ENCODE data around the gene CCL16. TPM values are rescaled to one million over a fixed set of nuclear protein-coding genes. Genes with fewer than 3 reads are reported as not detected.
A peak's percentile ranks its signal among the peaks of the same experiment; 100 is the strongest.

Gene CCL16
- total RNA-seq, 4 donors from 2014 or later, result 0.95 TPM; not detected in 3

DNA sequence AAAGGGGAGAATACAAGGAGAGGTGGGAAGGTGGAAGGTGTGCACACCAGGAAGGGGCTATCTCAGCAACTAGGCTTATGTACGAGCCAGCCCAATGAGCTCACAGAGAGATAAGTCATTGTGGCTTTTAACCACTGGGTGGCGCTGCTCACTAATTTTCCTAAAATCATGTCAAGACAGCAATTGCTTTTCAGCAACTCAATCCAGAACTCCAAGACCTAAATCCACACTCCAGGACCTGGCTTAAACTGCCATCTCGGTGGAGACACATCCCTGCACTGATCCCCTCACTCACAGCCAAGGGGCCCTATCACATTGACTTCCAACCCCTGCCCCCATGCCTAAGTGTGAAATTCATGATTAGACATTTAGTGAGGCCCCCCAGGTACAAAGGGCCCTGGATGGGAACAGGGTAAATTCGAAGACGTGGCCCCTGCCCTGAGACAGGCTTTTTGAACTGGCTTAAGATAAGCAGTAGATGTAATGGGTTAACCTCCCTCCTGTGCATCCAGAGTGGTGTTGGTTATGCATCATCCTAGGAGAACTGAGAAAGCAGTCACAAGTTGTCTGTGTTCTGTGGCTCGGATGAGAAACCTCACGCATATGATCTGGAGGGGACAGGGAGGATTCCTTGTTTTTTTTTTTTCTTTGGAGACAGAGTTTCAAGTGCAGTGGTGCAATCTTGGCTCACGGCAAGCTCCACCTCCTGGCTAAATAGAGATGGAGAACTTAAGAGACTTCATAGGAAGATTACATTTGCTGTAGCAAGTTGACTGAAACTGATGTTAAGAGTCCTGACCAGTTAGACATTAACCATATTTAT is 11.5 kb downstream of the CCL16 start:
- no peak overlapping the region for H3K4me3 ChIP-seq
- H3K4me1 ChIP-seq, result peaks cover 0 to 13% (median 6%) of the 10 kb centered on the region in 3 donors
- H3K27ac ChIP-seq, result no peak overlapping the region
- 34 to 38% methylated on average over 7 to 8 of the region's 8 CpGs for WGBS, 2 donors
- intact Hi-C loops (cut with DNase I), result loop anchor here (10.0 kb wide), 2 partner anchors 175 to 505 kb away; no protein-coding TSS in a partner anchor
- no peaks in the 10 kb centered on the region for H3K9me3 ChIP-seq
- H3K36me3 ChIP-seq, result no peaks in the 10 kb centered on the region
- DNase-seq, result peak; percentile 9
- TF ChIP-seq, protein P1, sequence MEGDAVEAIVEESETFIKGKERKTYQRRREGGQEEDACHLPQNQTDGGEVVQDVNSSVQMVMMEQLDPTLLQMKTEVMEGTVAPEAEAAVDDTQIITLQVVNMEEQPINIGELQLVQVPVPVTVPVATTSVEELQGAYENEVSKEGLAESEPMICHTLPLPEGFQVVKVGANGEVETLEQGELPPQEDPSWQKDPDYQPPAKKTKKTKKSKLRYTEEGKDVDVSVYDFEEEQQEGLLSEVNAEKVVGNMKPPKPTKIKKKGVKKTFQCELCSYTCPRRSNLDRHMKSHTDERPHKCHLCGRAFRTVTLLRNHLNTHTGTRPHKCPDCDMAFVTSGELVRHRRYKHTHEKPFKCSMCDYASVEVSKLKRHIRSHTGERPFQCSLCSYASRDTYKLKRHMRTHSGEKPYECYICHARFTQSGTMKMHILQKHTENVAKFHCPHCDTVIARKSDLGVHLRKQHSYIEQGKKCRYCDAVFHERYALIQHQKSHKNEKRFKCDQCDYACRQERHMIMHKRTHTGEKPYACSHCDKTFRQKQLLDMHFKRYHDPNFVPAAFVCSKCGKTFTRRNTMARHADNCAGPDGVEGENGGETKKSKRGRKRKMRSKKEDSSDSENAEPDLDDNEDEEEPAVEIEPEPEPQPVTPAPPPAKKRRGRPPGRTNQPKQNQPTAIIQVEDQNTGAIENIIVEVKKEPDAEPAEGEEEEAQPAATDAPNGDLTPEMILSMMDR (IDR thresholded peaks at IDR 0.05), result peak; percentile 72 to 80 (median 78)
- TF ChIP-seq POLR2A (IDR thresholded peaks at IDR 0.05), result no peak
- peaks cover 0 to 6% (median 0%) of the 10 kb centered on the region in 4 donors for H3K27me3 ChIP-seq

DNA sequence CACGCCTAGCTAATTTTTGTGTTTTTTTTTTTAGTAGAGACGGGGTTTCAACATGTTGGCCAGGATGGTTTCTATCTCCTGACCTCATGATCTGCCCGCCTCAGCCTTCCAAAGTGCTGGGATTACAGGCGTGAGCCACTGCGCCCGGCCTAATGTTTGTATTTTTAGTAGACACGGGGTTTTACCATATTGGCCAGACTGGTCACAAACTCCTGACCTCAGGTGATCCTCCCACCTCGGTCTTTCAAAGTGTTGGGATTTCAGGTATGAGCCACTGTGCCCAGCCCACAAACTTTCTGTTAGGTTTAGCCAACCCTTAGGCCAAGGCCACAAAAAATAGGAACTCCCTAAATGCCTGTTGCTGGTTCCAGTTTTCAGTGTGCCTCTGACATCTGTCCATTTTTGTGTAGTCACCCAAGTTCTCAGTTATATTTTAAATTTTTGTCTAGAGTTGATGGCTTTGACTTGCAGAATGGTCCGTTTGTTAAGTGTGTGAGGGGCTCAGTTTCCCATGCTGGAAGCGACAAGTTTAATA is 12.7 kb downstream of the CCL16 start:
- Histone ChIP-seq H3K4me1 (peaks cover 0 to 11% (median 4%) of the 10 kb centered on the region in 3 donors), H3K9me3 (no peaks in the 10 kb centered on the region), H3K36me3 (no peaks in the 10 kb centered on the region), H3K27me3 (peaks cover 0 to 6% (median 0%) of the 10 kb centered on the region in 4 donors), H3K27ac (no peak overlapping the region), H3K4me3 (no peak overlapping the region)
- no peak for TF ChIP-seq POLR2A (IDR thresholded peaks at IDR 0.05)
- 69% methylated on average over 10 of the region's 10 CpGs for WGBS, 2 donors
- intact Hi-C loops (cut with DNase I), result loop anchor here (10.0 kb wide), 1 partner anchor 506 kb away; no protein-coding TSS in a partner anchor
- DNase-seq, result no peak

DNA sequence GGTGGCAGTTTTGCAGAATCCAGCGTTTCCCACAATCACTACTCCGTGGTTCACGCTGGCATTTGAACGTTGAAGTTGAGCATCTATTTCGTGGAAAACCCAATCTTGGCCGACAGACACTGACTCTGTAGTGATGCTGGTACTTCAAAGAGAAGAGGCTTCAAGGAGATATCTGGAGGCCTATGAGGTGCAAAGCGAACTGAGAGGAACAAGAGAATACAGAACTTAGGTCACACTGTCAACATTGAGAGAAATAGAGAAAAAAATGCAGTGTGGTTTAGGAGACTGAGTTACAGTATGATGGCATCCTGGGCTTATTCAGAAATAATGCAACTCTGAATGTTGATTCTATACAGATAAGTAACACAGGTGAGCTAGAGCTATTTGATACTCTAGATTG is 16.0 kb downstream of the CCL16 start:
- H3K27ac ChIP-seq, result no peak overlapping the region
- intact Hi-C loops (cut with DNase I), result loop anchor here (10.0 kb wide), 1 partner anchor 510 kb away; no protein-coding TSS in a partner anchor
- no peak overlapping the region for H3K4me3 ChIP-seq
- 91 to 97% methylated on average over 7 of the region's 7 CpGs for WGBS, 2 donors
- peaks cover 0 to 13% (median 0%) of the 10 kb centered on the region in 4 donors for H3K27me3 ChIP-seq
- DNase-seq, result no peak
- no peaks in the 10 kb centered on the region for H3K9me3 ChIP-seq
- H3K4me1 ChIP-seq, result no peaks in the 10 kb centered on the region
- TF ChIP-seq, protein P1 (IDR thresholded peaks at IDR 0.05), result no peak
- TF ChIP-seq POLR2A (IDR thresholded peaks at IDR 0.05), result no peak
- H3K36me3 ChIP-seq, result no peaks in the 10 kb centered on the region

DNA sequence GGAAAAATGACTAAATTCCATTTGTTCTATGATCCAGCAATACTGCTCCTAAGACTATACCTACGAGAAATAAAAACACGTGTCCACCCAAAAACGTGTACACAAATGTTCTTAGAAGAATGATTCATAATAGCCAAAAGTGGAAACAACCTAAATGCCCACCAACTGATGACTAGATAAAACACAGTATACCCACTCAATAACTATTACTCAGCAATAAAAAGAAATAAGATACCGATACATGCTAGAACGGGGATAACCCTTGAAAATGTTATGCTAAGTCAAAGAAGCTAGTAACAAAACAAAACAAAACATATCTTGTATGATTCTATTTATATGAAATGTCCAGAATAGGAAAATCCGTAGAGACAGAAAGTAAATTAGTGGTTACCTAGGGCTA is 17.6 kb downstream of the CCL16 start:
- Histone ChIP-seq H3K9me3 (no peaks in the 10 kb centered on the region), H3K27ac (no peak overlapping the region), H3K27me3 (peaks cover 0 to 21% (median 0%) of the 10 kb centered on the region in 4 donors), H3K4me1 (no peaks in the 10 kb centered on the region), H3K36me3 (no peaks in the 10 kb centered on the region), H3K4me3 (no peak overlapping the region)
- intact Hi-C loops (cut with DNase I), result loop anchor here (10.0 kb wide), 1 partner anchor 511 kb away; no protein-coding TSS in a partner anchor
- TF ChIP-seq, protein P1 (IDR thresholded peaks at IDR 0.05), result no peak
- no peak for TF ChIP-seq POLR2A (IDR thresholded peaks at IDR 0.05)
- WGBS, 2 donors, result 65 to 69% methylated on average over 6 of the region's 6 CpGs
- no peak for DNase-seq

DNA sequence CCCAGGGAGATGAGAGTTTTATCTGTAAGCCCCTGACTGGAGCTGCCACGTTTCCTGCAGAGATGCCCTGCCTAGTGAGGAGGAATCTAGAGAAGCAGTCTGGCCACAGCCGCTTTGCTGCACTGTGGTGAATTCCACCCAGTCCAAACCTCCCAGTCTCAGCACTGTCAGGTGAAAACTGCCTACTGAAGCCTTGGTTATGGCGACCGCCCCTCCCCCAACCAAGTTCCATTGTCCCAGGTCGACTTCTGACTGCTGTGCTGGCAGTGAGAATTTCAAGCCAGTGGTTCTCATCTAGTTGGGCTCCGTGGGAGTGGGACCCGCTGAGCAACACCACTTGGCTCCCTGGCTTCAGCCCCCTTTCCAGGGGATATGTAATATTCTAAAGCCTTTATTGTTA is 27.6 kb downstream of the CCL16 start:
- no peak for TF ChIP-seq POLR2A (IDR thresholded peaks at IDR 0.05)
- TF ChIP-seq, protein P1 (IDR thresholded peaks at IDR 0.05), result no peak
- WGBS, 2 donors, result 40 to 67% methylated on average over 3 to 7 of the region's 7 CpGs
- no peak for DNase-seq
- Histone ChIP-seq H3K9me3 (no peaks in the 10 kb centered on the region), H3K27ac (no peak overlapping the region), H3K36me3 (no peaks in the 10 kb centered on the region), H3K4me3 (no peak overlapping the region), H3K27me3 (peaks cover 0 to 24% (median 0%) of the 10 kb centered on the region in 4 donors), H3K4me1 (no peaks in the 10 kb centered on the region)
- intact Hi-C loops (cut with DNase I), result no loop called here
